H1 (cell line): ENCODE results near the gene PPOX. TPM values are rescaled to one million over a fixed set of nuclear protein-coding genes. Genes with fewer than 3 reads are reported as not detected.
A peak's percentile ranks its signal among the peaks of the same experiment; 100 is the strongest.

Experiments
- CHD7 ChIP-seq: fragments of 300-600 bp; sonication (generic); IDR thresholded peaks from 2 replicates; pipeline ENCODE4 v1.7.1; 2012; ENCODE audit warnings: low read length, moderate library complexity, mild to moderate bottlenecking, inconsistent platforms; ENCODE audit not compliant: insufficient replicate concordance
- EGR1 ChIP-seq: IDR thresholded peaks from 2 replicates; pipeline ENCODE4 v1.6.1; 2011; ENCODE audit warnings: low read depth, low read length, borderline replicate concordance
- GTF2F1 ChIP-seq: IDR thresholded peaks from 2 replicates; pipeline ENCODE4 v1.6.1; 2012; ENCODE audit warnings: low read depth, low read length, improper control_type of control experiment, borderline replicate concordance
- HDAC2 ChIP-seq, 2 experiments: fragments of 300-600 bp in 1 of 2; sonication (generic) in 1 of 2; IDR thresholded peaks; 2 replicates each; pipeline ENCODE4 v1.6.1; 2011 to 2012; ENCODE audit warnings: low read depth in 2 of 2, low read length in 2 of 2, mild to moderate bottlenecking in 2 of 2, moderate library complexity in 2 of 2, borderline replicate concordance in 1 of 2, inconsistent platforms in 1 of 2
- PHF8 ChIP-seq: fragments of 200-600 bp; sonication (generic); conservative IDR thresholded peaks from 2 replicates; pipeline ENCODE4 v1.7.1; 2012; ENCODE audit warnings: low read depth, mild to moderate bottlenecking, inconsistent platforms, low read length, moderate library complexity
- RNF2 ChIP-seq: fragments of 200-900, 300-1000 bp; sonication (generic); IDR thresholded peaks from 2 replicates; pipeline ENCODE4 v1.7.1; 2016; ENCODE audit warnings: borderline replicate concordance, low read depth, mild to moderate bottlenecking, antibody characterized with exemption, low read length; ENCODE audit not compliant: poor library complexity, severe bottlenecking; ENCODE audit errors: missing control alignments
- SP2 ChIP-seq: IDR thresholded peaks from 2 replicates; pipeline ENCODE4 v1.6.1; 2012; ENCODE audit warnings: mild to moderate bottlenecking, low read length, inconsistent platforms
- TAF1 ChIP-seq: IDR thresholded peaks from 2 replicates; pipeline ENCODE4 v1.6.1; 2011; ENCODE audit warnings: mild to moderate bottlenecking, low read depth, low read length
- TBP ChIP-seq: IDR thresholded peaks from 2 replicates; pipeline ENCODE4 v1.6.1; 2011; ENCODE audit warnings: low read depth, low read length, improper control_type of control experiment
- polyA plus RNA-seq, 7 experiments: library from polyadenylated mRNA; depleted of rRNA in 3 of 7; stranded (reverse) in 5 of 7; unstranded in 2 of 7; fragments of >200 nt in 5 of 7; fragments of 200-250 nt in 2 of 7; gene quantifications; 1 replicate in 5 of 7; 2 replicates in 1 of 7; 4 replicates in 1 of 7; pipeline versions ENCODE4 v1.2.1 to v1.2.3, GENCODE V29; 2011 to 2013; ENCODE audit warnings: missing spikeins in 2 of 7, mixed read lengths in 2 of 7
- total RNA-seq: library from RNA; stranded (reverse); fragmentation: NEBNext Ultra II Directional; extraction: Animal tissue kit (Norgen Biotek cat#: 25700); gene quantifications from 2 replicates; pipeline ENCODE4 v1.2.1, GENCODE V29; 2021

PPOX gene
- total and polyA plus RNA-seq, 2 of the 8 experiments (the other 6 are each of a cell fraction or from before 2014, with no cell fraction given), result 39.4 to 40.4 TPM

DNA sequence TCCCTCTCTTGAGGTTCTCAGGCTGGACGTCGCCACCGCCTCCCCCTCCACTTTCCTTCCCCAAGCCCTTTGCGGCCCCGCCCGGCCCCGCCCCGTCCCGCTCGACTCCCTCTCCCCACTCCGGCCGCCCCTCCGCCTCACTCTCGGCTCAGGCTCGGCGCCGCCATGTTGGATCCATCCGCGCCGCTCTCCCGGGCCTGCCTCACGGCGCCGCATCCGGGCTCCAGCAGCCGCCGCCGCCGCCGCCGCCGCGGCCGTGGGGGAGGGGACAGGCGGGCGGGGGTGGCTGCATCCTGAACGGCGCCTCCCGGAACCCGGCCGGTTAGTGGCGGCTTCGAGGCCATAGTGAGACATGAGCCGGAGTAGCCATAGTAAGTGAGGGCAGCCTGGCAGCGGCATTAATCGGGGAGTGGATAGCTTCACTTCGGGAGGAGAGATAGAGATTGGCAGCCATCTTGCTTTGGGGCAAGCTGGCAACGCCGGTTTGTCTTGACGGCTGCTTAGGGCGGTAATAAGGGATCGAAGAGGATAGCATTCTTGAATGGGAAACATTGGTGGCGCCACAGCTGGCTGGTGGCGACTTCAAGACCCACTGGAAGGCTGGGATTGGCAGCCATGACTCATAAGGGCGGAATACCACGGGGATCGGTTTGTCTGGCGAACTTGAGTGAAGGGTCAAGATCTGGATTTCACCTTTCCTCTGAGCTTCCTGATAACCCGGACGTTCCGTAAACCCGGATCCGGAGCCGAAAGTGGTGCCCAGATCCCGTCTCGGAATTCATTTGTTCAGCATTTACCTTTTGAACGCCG, 33.6 kb upstream of the PPOX start, which contains the start of gene DEDD (continued):
- peak; percentile 20 for TF ChIP-seq CHD7
- no peak for TF ChIP-seq RNF2
- peak in 1 of 2 experiments; percentile 25; a peak in 1 of 4 replicates for TF ChIP-seq HDAC2 (IDR thresholded peaks at IDR 0.05; ENCODE audit: borderline replicate concordance in 1 of 2, low read depth in 2 of 2, low read length in 2 of 2)
- peak; percentile 76 for TF ChIP-seq TAF1
- peak; percentile 67 for TF ChIP-seq TBP
- peak; percentile 76 for TF ChIP-seq PHF8
- peak; percentile 56 for TF ChIP-seq EGR1
- TF ChIP-seq GTF2F1, result no peak
- TF ChIP-seq SP2, result no peak
